Subcutaneous abdominal adipose tissue (tissue), 5 donors: ENCODE measurements around the gene BRINP3.

ENCODE experiments used
- H3K27ac ChIP-seq: one replicate; pipeline ENCODE4 v1.7.0; 2013; ENCODE audit warnings: low read depth, mild to moderate bottlenecking, inconsistent platforms, low read length, moderate library complexity
- H3K27me3 ChIP-seq, 5 donors: one replicate each; pipeline ENCODE4 v1.7.0; 2013; ENCODE audit warnings: low read length in 5 of 5, inconsistent platforms in 1 of 5; ENCODE audit not compliant: control insufficient read depth in 5 of 5, insufficient read depth in 4 of 5
- H3K36me3 ChIP-seq, 5 donors: one replicate each; pipeline ENCODE4 v1.7.0; 2013; ENCODE audit warnings: low read length in 5 of 5; ENCODE audit not compliant: control insufficient read depth in 5 of 5, insufficient read depth in 5 of 5
- H3K4me1 ChIP-seq, 5 donors: one replicate each; pipeline ENCODE4 v1.7.0; 2013; ENCODE audit warnings: low read length in 5 of 5, mild to moderate bottlenecking in 3 of 5, moderate library complexity in 1 of 5; ENCODE audit not compliant: control insufficient read depth in 5 of 5, insufficient read depth in 5 of 5
- H3K4me3 ChIP-seq, 5 donors: one replicate each; pipeline ENCODE4 v1.7.0; 2013; ENCODE audit warnings: low read length in 5 of 5, low read depth in 1 of 5
- H3K9ac ChIP-seq, 5 donors: one replicate each; pipeline ENCODE4 v1.7.0; 2013; ENCODE audit warnings: low read length in 5 of 5, mild to moderate bottlenecking in 4 of 5, moderate library complexity in 3 of 5
- H3K9me3 ChIP-seq, 5 donors: one replicate each; pipeline ENCODE4 v1.7.0; 2013; ENCODE audit warnings: low read length in 5 of 5; ENCODE audit not compliant: control insufficient read depth in 5 of 5
- donor health status: healthy.
- donor health status: healthy.
- donor health status: healthy.
- donor health status: healthy.
- donor health status: healthy.

Gene BRINP3

GRCh38 chr1:190178827-190179226, 298.8 kb downstream of the BRINP3 start:
- Histone ChIP-seq H3K4me1 (no peaks in the 10 kb centered on the region), H3K27me3 (no peaks in the 10 kb centered on the region), H3K9ac (no peak overlapping the region), H3K9me3 (peaks cover 0 to 2% (median 0%) of the 10 kb centered on the region in 5 donors), H3K36me3 (no peaks in the 10 kb centered on the region), H3K4me3 (no peak overlapping the region), H3K27ac (no peak overlapping the region)

GRCh38 chr1:190177555-190177954, 300.1 kb downstream of the BRINP3 start:
- Histone ChIP-seq H3K27ac (no peak overlapping the region), H3K36me3 (no peaks in the 10 kb centered on the region), H3K9me3 (peaks cover 0 to 2% (median 0%) of the 10 kb centered on the region in 5 donors), H3K4me1 (no peaks in the 10 kb centered on the region), H3K4me3 (no peak overlapping the region), H3K27me3 (no peaks in the 10 kb centered on the region), H3K9ac (no peak overlapping the region)

GRCh38 chr1:190176776-190177175, 300.9 kb downstream of the BRINP3 start:
- H3K27me3 ChIP-seq = no peaks in the 10 kb centered on the region
- H3K27ac ChIP-seq = no peak overlapping the region
- no peak overlapping the region for H3K9ac ChIP-seq
- no peak overlapping the region for H3K4me3 ChIP-seq
- no peaks in the 10 kb centered on the region for H3K4me1 ChIP-seq
- no peaks in the 10 kb centered on the region for H3K36me3 ChIP-seq
- peaks cover 0 to 2% (median 0%) of the 10 kb centered on the region in 5 donors for H3K9me3 ChIP-seq

GRCh38 chr1:190175320-190175719, 302.3 kb downstream of the BRINP3 start:
- no peaks in the 10 kb centered on the region for H3K4me1 ChIP-seq
- H3K9ac ChIP-seq = no peak overlapping the region
- no peak overlapping the region for H3K27ac ChIP-seq
- no peaks in the 10 kb centered on the region for H3K36me3 ChIP-seq
- no peaks in the 10 kb centered on the region for H3K27me3 ChIP-seq
- no peak overlapping the region for H3K4me3 ChIP-seq
- H3K9me3 ChIP-seq = peaks cover 0 to 2% (median 0%) of the 10 kb centered on the region in 5 donors

GRCh38 chr1:190172651-190173430, 304.8 kb downstream of the BRINP3 start:
- no peak overlapping the region for H3K27ac ChIP-seq
- H3K4me3 ChIP-seq = no peak overlapping the region
- H3K36me3 ChIP-seq = no peaks in the 10 kb centered on the region
- H3K9me3 ChIP-seq = peaks cover 0 to 2% (median 0%) of the 10 kb centered on the region in 5 donors
- H3K27me3 ChIP-seq = no peaks in the 10 kb centered on the region
- no peaks in the 10 kb centered on the region for H3K4me1 ChIP-seq
- no peak overlapping the region for H3K9ac ChIP-seq

GRCh38 chr1:190170321-190170720, 307.3 kb downstream of the BRINP3 start:
- H3K36me3 ChIP-seq = no peaks in the 10 kb centered on the region
- no peaks in the 10 kb centered on the region for H3K9me3 ChIP-seq
- H3K4me1 ChIP-seq = no peaks in the 10 kb centered on the region
- H3K27me3 ChIP-seq = no peaks in the 10 kb centered on the region
- H3K4me3 ChIP-seq = no peak overlapping the region
- H3K9ac ChIP-seq = no peak overlapping the region
- no peak overlapping the region for H3K27ac ChIP-seq

- Histone ChIP-seq H3K36me3 (no peaks in the 10 kb centered on the region), H3K4me1 (no peaks in the 10 kb centered on the region), H3K4me3 (no peak overlapping the region), H3K9ac (no peak overlapping the region), H3K27me3 (no peaks in the 10 kb centered on the region), H3K27ac (no peak overlapping the region), H3K9me3 (no peaks in the 10 kb centered on the region)
Measured at GRCh38 chr1:190169311-190170067, 308.2 kb downstream of the BRINP3 start.

- Histone ChIP-seq H3K27me3 (no peaks in the 10 kb centered on the region), H3K36me3 (no peaks in the 10 kb centered on the region), H3K4me3 (no peak overlapping the region), H3K4me1 (no peaks in the 10 kb centered on the region), H3K27ac (no peak overlapping the region), H3K9ac (no peak overlapping the region), H3K9me3 (no peaks in the 10 kb centered on the region)
Measured at GRCh38 chr1:190168893-190169280, 308.8 kb downstream of the BRINP3 start.

GRCh38 chr1:190168116-190168892, 309.4 kb downstream of the BRINP3 start:
- Histone ChIP-seq H3K9me3 (no peaks in the 10 kb centered on the region), H3K9ac (no peak overlapping the region), H3K4me3 (no peak overlapping the region)

GRCh38 chr1:190159146-190159545, 318.5 kb downstream of the BRINP3 start:
- Histone ChIP-seq H3K4me1 (no peaks in the 10 kb centered on the region), H3K27ac (no peak overlapping the region), H3K4me3 (no peak overlapping the region)

More at GRCh38 chr1:190168116-190168892, 309.4 kb downstream of the BRINP3 start:
- no peaks in the 10 kb centered on the region for H3K4me1 ChIP-seq
- no peaks in the 10 kb centered on the region for H3K27me3 ChIP-seq
- H3K36me3 ChIP-seq = no peaks in the 10 kb centered on the region
- H3K27ac ChIP-seq = no peak overlapping the region

More at GRCh38 chr1:190159146-190159545, 318.5 kb downstream of the BRINP3 start:
- H3K9ac ChIP-seq = no peak overlapping the region
- H3K27me3 ChIP-seq = no peaks in the 10 kb centered on the region
- no peaks in the 10 kb centered on the region for H3K36me3 ChIP-seq
- H3K9me3 ChIP-seq = no peaks in the 10 kb centered on the region
